Esophagus muscularis mucosa (tissue), 4 donors: ENCODE results near the gene ZNF638. TPM values are rescaled to one million over a fixed set of nuclear protein-coding genes. Genes with fewer than 3 reads are reported as not detected.

Source experiments
- DNase-seq: peaks from one replicate; pipeline ENCODE4 v3.0.0-alpha.2; 2017; ENCODE audit errors: extremely low spot score
- H3K27ac ChIP-seq, 4 donors: fragments of 200-600 bp; sonication (generic); replicated peaks in 1 of 4; 1 replicate in 3 of 4; 2 replicates in 1 of 4; pipeline ENCODE4 v1.5.1; 2016 to 2019; ENCODE audit warnings: mild to moderate bottlenecking in 1 of 4
- H3K27me3 ChIP-seq, 4 donors: fragments of 200-600 bp; sonication (generic); one replicate each; pipeline versions ENCODE4 v1.5.1 to v1.6.0; 2016 to 2019
- H3K36me3 ChIP-seq, 4 donors: fragments of 200-600 bp; sonication (generic); one replicate each; pipeline ENCODE4 v1.5.1; 2016 to 2019
- H3K4me1 ChIP-seq, 4 donors: fragments of 200-600 bp; sonication (generic); one replicate each; pipeline ENCODE4 v1.5.1; 2016 to 2019
- H3K4me3 ChIP-seq, 4 donors: fragments of 200-600 bp; sonication (generic); 1 replicate in 2 of 4; 2 replicates in 2 of 4; pipeline ENCODE4 v1.5.1; 2016 to 2019; ENCODE audit warnings: mild to moderate bottlenecking in 4 of 4, moderate library complexity in 1 of 4
- H3K9me3 ChIP-seq, 4 donors: fragments of 200-600 bp; sonication (generic); 1 replicate in 3 of 4; 2 replicates in 1 of 4; pipeline ENCODE4 v1.5.1; 2016 to 2019
- CTCF ChIP-seq, 3 experiments: fragments of 200-600 bp in 2 of 3; fragments of 450-650 bp in 1 of 3; sonication (generic) in 2 of 3; IDR thresholded peaks; one replicate each; pipeline ENCODE4 v1.5.1; 2017 to 2019; ENCODE audit warnings: antibody characterized with exemption in 3 of 3, mild to moderate bottlenecking in 2 of 3, moderate library complexity in 1 of 3
- EP300 ChIP-seq: sonication (generic); formaldehyde crosslinking; IDR thresholded peaks from one replicate; pipeline ENCODE4 v1.6.1; 2017; ENCODE audit warnings: antibody characterized with exemption
- POLR2A ChIP-seq: fragments of 450-650 bp; IDR thresholded peaks from one replicate; pipeline ENCODE4 v1.6.1; 2017; ENCODE audit warnings: antibody characterized with exemption, moderate library complexity, mild to moderate bottlenecking, low read depth
- POLR2AphosphoS5 ChIP-seq, 2 donors: sonication (generic); formaldehyde crosslinking; IDR thresholded peaks; one replicate each; pipeline ENCODE4 v1.6.1; 2017; ENCODE audit warnings: antibody characterized with exemption in 2 of 2
- WGBS: methylation state at CpG from one replicate; pipeline ENCODE4 v1.1.5; 2018; 5-methylcytosine and 5-hydroxymethylcytosine counted together
- intact Hi-C: fragments of 100-400 bp; cut with DNase I; formaldehyde crosslinking; loops from one replicate; pipeline ENCODE4 v1.15.1; 2023
- total RNA-seq, 4 donors: library from RNA; depleted of rRNA; stranded (reverse); fragments of >200 nt; gene quantifications; one replicate each; pipeline versions ENCODE4 v1.1.0 to v1.2.1, GENCODE V29; 2016

ZNF638 gene
- total RNA-seq, 4 donors from 2014 or later = 77.1 to 132 (median 86.4) TPM

- Histone ChIP-seq H3K27me3 (no peaks in the 10 kb centered on the region), H3K9me3 (no peaks in the 10 kb centered on the region), H3K27ac (no peak overlapping the region), H3K4me3 (no peak overlapping the region), H3K4me1 (peaks cover 0 to 33% (median 14%) of the 10 kb centered on the region in 4 donors), H3K36me3 (peaks cover 10 to 33% (median 18%) of the 10 kb centered on the region in 4 donors)
- no peak for DNase-seq
- intact Hi-C loops = no loop called here
- TF ChIP-seq POLR2AphosphoS5 (IDR thresholded peaks at IDR 0.05) (no peak), CTCF (IDR thresholded peaks at IDR 0.05) (no peak), POLR2A (no peak), EP300 (no peak)
Observed at GRCh38 chr2:71347517-71347916, 15.9 kb downstream of the ZNF638 start.

- Histone ChIP-seq H3K27me3 (no peaks in the 10 kb centered on the region), H3K27ac (no peak overlapping the region), H3K36me3 (peaks cover 10 to 33% (median 18%) of the 10 kb centered on the region in 4 donors), H3K9me3 (no peaks in the 10 kb centered on the region), H3K4me1 (peaks cover 0 to 35% (median 20%) of the 10 kb centered on the region in 4 donors), H3K4me3 (no peak overlapping the region)
- WGBS = 87% methylated on average over 3 of the region's 3 CpGs
- DNase-seq = no peak
- TF ChIP-seq POLR2A = no peak
- no peak for TF ChIP-seq EP300
- no peak for TF ChIP-seq CTCF (IDR thresholded peaks at IDR 0.05)
- no peak for TF ChIP-seq POLR2AphosphoS5 (IDR thresholded peaks at IDR 0.05)
- intact Hi-C loops = no loop called here
Observed at GRCh38 chr2:71348302-71348701, 16.7 kb downstream of the ZNF638 start.

- 60% methylated on average over 2 of the region's 2 CpGs for WGBS
- H3K4me3 ChIP-seq = no peak overlapping the region
- peaks cover 15 to 59% (median 38%) of the 10 kb centered on the region in 4 donors for H3K36me3 ChIP-seq
- DNase-seq = no peak
- no peaks in the 10 kb centered on the region for H3K27me3 ChIP-seq
- peaks cover 0 to 49% (median 32%) of the 10 kb centered on the region in 4 donors for H3K4me1 ChIP-seq
- no peak for TF ChIP-seq EP300
- no peak for TF ChIP-seq CTCF (IDR thresholded peaks at IDR 0.05)
- TF ChIP-seq POLR2A = no peak
- no peak for TF ChIP-seq POLR2AphosphoS5 (IDR thresholded peaks at IDR 0.05)
- intact Hi-C loops = no loop called here
- H3K9me3 ChIP-seq = no peaks in the 10 kb centered on the region
- no peak overlapping the region for H3K27ac ChIP-seq
Observed at GRCh38 chr2:71353248-71353647, 21.7 kb downstream of the ZNF638 start.

- H3K4me3 ChIP-seq = no peak overlapping the region
- WGBS = 85% methylated on average over 6 of the region's 6 CpGs
- no peaks in the 10 kb centered on the region for H3K27me3 ChIP-seq
- intact Hi-C loops = no loop called here
- no peaks in the 10 kb centered on the region for H3K9me3 ChIP-seq
- no peak for DNase-seq
- H3K27ac ChIP-seq = no peak overlapping the region
- H3K36me3 ChIP-seq = peaks cover 18 to 75% (median 42%) of the 10 kb centered on the region in 4 donors
- H3K4me1 ChIP-seq = peaks cover 0 to 11% (median 7%) of the 10 kb centered on the region in 4 donors
- TF ChIP-seq CTCF (IDR thresholded peaks at IDR 0.05) (no peak), POLR2AphosphoS5 (IDR thresholded peaks at IDR 0.05) (no peak), EP300 (no peak), POLR2A (no peak)
Observed at GRCh38 chr2:71358931-71359671, 27.5 kb downstream of the ZNF638 start.
